ENCODE results near the gene SMARCD1.

Gene SMARCD1

GRCh38 chr12:50084775-50085614, at the start of gene SMARCD1:
TSS of gene SMARCD1 (plus strand) at chr12:50085342. CDS start at chr12:50085370, 28 bp downstream.
- DNase-seq, result peak; percentile 61 to 77 (median 72)

- no peak for DNase-seq
These were observed 46.8 kb upstream of the SMARCD1 start for GRCh38 chr12:50038336-50038735.

GRCh38 chr12:50039151-50039835, 45.8 kb upstream of the SMARCD1 start:
- DNase-seq, result peak; percentile 60 to 96 (median 82)

- no peak for DNase-seq
These were observed 44.5 kb upstream of the SMARCD1 start for GRCh38 chr12:50040657-50041056.

GRCh38 chr12:50041062-50041860, 43.9 kb upstream of the SMARCD1 start:
- DNase-seq, result no peak

GRCh38 chr12:50041962-50042361, 43.2 kb upstream of the SMARCD1 start:
- no peak for DNase-seq

- DNase-seq, result no peak
These were observed 42.4 kb upstream of the SMARCD1 start for GRCh38 chr12:50042693-50043092.

GRCh38 chr12:50043308-50043707, 41.8 kb upstream of the SMARCD1 start:
- DNase-seq, result no peak

GRCh38 chr12:50043854-50044253, 41.3 kb upstream of the SMARCD1 start:
- no peak for DNase-seq

- no peak for DNase-seq
These were observed 37.4 kb upstream of the SMARCD1 start for GRCh38 chr12:50047693-50048250.

- no peak for DNase-seq
These were observed 35.7 kb upstream of the SMARCD1 start for GRCh38 chr12:50049254-50050118.

GRCh38 chr12:50050119-50050385, 35.1 kb upstream of the SMARCD1 start:
- DNase-seq, result no peak

GRCh38 chr12:50050410-50051098, 34.6 kb upstream of the SMARCD1 start:
- DNase-seq, result no peak

GRCh38 chr12:50051101-50051806, 33.9 kb upstream of the SMARCD1 start:
- DNase-seq, result no peak

GRCh38 chr12:50052544-50052943, 32.6 kb upstream of the SMARCD1 start:
- DNase-seq, result no peak

- no peak for DNase-seq
These were observed 32.2 kb upstream of the SMARCD1 start for GRCh38 chr12:50052964-50053363.

GRCh38 chr12:50053583-50053982, 31.6 kb upstream of the SMARCD1 start:
- no peak for DNase-seq

- peak in 3 of 4 experiments; percentile 17 to 48 (median 28) for DNase-seq
These were observed 29.1 kb upstream of the SMARCD1 start for GRCh38 chr12:50055831-50056638.

- DNase-seq, result no peak
These were observed 28.5 kb upstream of the SMARCD1 start for GRCh38 chr12:50056639-50056976.

Measured in activated naive CD4-positive, alpha-beta T cell (primary cell).